Mammary epithelial cell (primary cell): ENCODE data around the gene SLC25A25.

Experiments
- EZH2 ChIP-seq: IDR thresholded peaks from 2 replicates; pipeline ENCODE4 v1.6.1; 2012; ENCODE audit warnings: low read length, inconsistent platforms, borderline replicate concordance
- TF ChIP-seq, protein P1 (sequence below), 2 donors: IDR thresholded peaks in 1 of 2; conservative IDR thresholded peaks in 1 of 2; 2 replicates each; pipeline ENCODE4 v1.5.1; 2011 to 2012; ENCODE audit warnings: inconsistent platforms in 2 of 2, low read length in 2 of 2, mild to moderate bottlenecking in 2 of 2, control low read depth in 1 of 2, low read depth in 1 of 2; ENCODE audit not compliant: insufficient read depth in 1 of 2; ENCODE audit errors: extremely low read depth in 1 of 2

DNA sequence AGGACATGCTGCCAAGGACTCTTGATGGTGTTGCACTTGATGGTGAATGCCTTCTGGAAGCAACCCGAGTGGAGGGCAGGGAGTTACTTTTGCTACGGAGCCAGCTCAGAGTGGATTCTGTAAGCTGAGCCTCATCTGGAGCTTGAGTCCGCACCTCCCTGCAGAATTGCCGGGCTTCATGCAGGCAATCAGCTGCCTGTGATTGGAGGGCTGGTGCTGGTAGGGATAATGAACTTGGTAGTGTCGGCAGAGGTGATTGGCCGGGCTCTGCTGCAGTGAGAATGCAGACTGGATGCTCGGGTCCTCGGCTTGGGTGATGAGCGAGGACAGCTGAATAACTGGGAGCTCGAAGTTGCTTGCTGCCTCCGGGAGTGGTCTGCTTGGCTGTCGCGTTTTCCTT is 23.1 kb downstream of the SLC25A25 start:
- TF ChIP-seq, protein P1, sequence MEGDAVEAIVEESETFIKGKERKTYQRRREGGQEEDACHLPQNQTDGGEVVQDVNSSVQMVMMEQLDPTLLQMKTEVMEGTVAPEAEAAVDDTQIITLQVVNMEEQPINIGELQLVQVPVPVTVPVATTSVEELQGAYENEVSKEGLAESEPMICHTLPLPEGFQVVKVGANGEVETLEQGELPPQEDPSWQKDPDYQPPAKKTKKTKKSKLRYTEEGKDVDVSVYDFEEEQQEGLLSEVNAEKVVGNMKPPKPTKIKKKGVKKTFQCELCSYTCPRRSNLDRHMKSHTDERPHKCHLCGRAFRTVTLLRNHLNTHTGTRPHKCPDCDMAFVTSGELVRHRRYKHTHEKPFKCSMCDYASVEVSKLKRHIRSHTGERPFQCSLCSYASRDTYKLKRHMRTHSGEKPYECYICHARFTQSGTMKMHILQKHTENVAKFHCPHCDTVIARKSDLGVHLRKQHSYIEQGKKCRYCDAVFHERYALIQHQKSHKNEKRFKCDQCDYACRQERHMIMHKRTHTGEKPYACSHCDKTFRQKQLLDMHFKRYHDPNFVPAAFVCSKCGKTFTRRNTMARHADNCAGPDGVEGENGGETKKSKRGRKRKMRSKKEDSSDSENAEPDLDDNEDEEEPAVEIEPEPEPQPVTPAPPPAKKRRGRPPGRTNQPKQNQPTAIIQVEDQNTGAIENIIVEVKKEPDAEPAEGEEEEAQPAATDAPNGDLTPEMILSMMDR (conservative IDR thresholded peaks at IDR 0.05 in 1 of 2, IDR thresholded peaks at IDR 0.05 in 1 of 2; ENCODE audit: extremely low read depth in 1 of 2, insufficient read depth in 1 of 2, low read depth in 1 of 2, low read length in 2 of 2): no peak
- TF ChIP-seq EZH2: no peak
